ENCODE data around the gene TNP2.

DNA sequence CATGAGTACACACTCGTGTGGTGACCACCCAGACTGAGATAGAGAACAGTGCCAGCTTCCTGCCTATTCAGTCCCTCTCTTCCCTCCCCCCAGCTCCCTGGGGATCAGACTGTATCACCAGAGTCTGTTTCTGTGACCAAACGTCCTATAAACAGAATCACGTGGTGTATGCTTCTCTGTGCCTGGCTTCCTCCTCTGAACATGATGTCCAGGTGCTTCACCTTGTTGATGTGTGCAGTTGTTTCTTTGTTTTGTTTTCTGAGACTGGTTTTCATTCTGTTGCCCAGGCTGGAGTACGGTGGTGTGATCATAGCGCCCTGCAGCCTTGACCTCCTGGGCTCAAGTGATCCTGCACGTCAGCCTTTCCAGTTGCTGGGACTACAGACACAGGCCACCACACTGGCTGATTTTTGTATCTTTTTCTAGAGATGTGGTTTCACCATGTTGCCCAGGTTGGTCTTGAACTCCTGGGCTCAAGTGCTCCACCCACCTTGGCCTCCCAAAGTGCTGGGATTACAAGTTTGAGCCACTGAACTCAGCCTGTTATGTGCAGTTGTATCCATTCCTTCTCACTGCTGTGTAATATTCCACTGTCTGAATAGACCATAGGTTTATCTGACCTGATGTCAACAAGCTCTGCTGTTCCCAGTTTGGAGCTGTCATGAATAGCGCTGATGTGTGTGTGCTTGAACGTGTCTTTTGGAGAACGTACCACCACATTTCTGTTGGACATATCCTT is 40.9 kb upstream of the TNP2 start:
- no peak for TF ChIP-seq POLR2A (IDR thresholded peaks at IDR 0.05)
- TF ChIP-seq, protein P1, sequence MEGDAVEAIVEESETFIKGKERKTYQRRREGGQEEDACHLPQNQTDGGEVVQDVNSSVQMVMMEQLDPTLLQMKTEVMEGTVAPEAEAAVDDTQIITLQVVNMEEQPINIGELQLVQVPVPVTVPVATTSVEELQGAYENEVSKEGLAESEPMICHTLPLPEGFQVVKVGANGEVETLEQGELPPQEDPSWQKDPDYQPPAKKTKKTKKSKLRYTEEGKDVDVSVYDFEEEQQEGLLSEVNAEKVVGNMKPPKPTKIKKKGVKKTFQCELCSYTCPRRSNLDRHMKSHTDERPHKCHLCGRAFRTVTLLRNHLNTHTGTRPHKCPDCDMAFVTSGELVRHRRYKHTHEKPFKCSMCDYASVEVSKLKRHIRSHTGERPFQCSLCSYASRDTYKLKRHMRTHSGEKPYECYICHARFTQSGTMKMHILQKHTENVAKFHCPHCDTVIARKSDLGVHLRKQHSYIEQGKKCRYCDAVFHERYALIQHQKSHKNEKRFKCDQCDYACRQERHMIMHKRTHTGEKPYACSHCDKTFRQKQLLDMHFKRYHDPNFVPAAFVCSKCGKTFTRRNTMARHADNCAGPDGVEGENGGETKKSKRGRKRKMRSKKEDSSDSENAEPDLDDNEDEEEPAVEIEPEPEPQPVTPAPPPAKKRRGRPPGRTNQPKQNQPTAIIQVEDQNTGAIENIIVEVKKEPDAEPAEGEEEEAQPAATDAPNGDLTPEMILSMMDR (IDR thresholded peaks at IDR 0.05), result no peak
